ENCODE results near the gene ALPG.
"Not testable (repeated sequence)": the region's sequence is repeated elsewhere in the genome, so short reads cannot be mapped to it uniquely, and the experiment has no call there.

The ALPG gene

DNA sequence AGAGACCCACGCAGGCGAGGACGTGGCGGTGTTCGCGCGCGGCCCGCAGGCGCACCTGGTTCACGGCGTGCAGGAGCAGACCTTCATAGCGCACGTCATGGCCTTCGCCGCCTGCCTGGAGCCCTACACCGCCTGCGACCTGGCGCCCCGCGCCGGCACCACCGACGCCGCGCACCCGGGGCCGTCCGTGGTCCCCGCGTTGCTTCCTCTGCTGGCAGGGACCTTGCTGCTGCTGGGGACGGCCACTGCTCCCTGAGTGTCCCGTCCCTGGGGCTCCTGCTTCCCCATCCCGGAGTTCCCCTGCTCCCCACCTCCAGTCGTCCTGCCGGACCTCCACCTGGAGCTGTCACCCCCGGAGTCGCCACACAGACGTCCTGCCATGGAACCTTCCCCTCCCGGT is 3.0 kb downstream of the ALPG start:
- H3K36me3 ChIP-seq (ENCODE audit: insufficient read depth, low read length); H3K9me3 ChIP-seq (ENCODE audit: insufficient read depth, low read length, severe bottlenecking); ATAC-seq (ENCODE audit: insufficient read depth, low read depth); H3K9ac ChIP-seq (ENCODE audit: low read depth, low read length); DNase-seq; H3K27ac ChIP-seq (ENCODE audit: low read length); H3K4me3 ChIP-seq (ENCODE audit: low read depth in 1 of 2, low read length in 2 of 2); H2AFZ ChIP-seq (ENCODE audit: low read depth, low read length); H3K27me3 ChIP-seq (ENCODE audit: insufficient read depth, low read length, poor library complexity); H4K20me1 ChIP-seq (ENCODE audit: insufficient read depth, low read length); H3K4me2 ChIP-seq (ENCODE audit: insufficient read depth, low read length); H3K4me1 ChIP-seq (ENCODE audit: insufficient read depth, low read length); H3K79me2 ChIP-seq (ENCODE audit: insufficient read depth, low read length): not testable (repeated sequence)

DNA sequence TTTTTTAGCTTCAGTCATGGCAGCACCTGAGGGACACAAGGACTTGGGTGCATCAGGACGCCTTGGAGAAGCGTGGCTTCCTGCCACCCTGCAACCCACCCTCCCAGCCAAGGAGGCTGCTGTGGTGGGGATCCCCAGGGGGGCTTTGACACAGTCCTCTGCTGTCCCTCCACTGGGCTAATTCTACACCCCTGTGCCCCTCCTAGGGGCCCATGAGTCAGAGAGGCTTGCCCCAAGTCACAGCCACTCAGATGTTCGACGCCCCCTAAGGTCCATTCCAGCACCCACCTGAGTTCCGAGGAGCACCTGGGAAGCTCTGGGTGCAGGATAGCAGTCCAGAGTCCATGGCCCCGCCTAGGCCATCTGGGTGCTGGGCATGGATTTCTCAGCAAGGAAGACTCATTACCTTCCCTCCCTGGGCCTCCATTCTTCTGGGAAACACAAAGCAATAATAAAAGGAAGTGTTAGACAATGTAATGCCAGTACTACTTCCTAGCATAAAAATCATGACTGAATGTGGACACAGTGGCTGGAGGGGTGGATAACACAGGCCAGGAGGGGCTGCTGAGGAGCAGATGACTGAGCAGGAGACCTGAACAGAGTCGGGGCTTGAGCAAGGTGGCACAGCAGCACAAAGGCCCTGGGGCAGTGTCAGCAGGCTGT is 3.7 kb downstream of the ALPG start:
- H4K20me1 ChIP-seq (ENCODE audit: insufficient read depth, low read length), result no peaks in the 10 kb centered on the region
- DNase-seq (no peak), ATAC-seq (ENCODE audit: insufficient read depth, low read depth) (no peak)
- no peaks in the 10 kb centered on the region for H3K27me3 ChIP-seq (ENCODE audit: insufficient read depth, low read length, poor library complexity)
- H3K36me3 ChIP-seq (ENCODE audit: insufficient read depth, low read length), result no peaks in the 10 kb centered on the region
- TF ChIP-seq EZH2 (IDR thresholded peaks at IDR 0.05; ENCODE audit: borderline replicate concordance, low read depth, low read length, severe bottlenecking), result no peak
- TF ChIP-seq, protein P1, sequence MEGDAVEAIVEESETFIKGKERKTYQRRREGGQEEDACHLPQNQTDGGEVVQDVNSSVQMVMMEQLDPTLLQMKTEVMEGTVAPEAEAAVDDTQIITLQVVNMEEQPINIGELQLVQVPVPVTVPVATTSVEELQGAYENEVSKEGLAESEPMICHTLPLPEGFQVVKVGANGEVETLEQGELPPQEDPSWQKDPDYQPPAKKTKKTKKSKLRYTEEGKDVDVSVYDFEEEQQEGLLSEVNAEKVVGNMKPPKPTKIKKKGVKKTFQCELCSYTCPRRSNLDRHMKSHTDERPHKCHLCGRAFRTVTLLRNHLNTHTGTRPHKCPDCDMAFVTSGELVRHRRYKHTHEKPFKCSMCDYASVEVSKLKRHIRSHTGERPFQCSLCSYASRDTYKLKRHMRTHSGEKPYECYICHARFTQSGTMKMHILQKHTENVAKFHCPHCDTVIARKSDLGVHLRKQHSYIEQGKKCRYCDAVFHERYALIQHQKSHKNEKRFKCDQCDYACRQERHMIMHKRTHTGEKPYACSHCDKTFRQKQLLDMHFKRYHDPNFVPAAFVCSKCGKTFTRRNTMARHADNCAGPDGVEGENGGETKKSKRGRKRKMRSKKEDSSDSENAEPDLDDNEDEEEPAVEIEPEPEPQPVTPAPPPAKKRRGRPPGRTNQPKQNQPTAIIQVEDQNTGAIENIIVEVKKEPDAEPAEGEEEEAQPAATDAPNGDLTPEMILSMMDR (IDR thresholded peaks at IDR 0.05; ENCODE audit: borderline replicate concordance, extremely low read depth, low read length, poor library complexity, severe bottlenecking), result no peak
- H3K4me1 ChIP-seq (ENCODE audit: insufficient read depth, low read length), result no peaks in the 10 kb centered on the region
- H3K4me3 ChIP-seq (ENCODE audit: low read depth in 1 of 2, low read length in 2 of 2), result no peak overlapping the region
- H2AFZ ChIP-seq (ENCODE audit: low read depth, low read length), result no peak overlapping the region
- no peak overlapping the region for H3K9ac ChIP-seq (ENCODE audit: low read depth, low read length)
- H3K9me3 ChIP-seq (ENCODE audit: insufficient read depth, low read length, severe bottlenecking), result no peaks in the 10 kb centered on the region
- H3K79me2 ChIP-seq (ENCODE audit: insufficient read depth, low read length), result no peaks in the 10 kb centered on the region
- H3K4me2 ChIP-seq (ENCODE audit: insufficient read depth, low read length), result no peak overlapping the region
- no peak overlapping the region for H3K27ac ChIP-seq (ENCODE audit: low read length)

DNA sequence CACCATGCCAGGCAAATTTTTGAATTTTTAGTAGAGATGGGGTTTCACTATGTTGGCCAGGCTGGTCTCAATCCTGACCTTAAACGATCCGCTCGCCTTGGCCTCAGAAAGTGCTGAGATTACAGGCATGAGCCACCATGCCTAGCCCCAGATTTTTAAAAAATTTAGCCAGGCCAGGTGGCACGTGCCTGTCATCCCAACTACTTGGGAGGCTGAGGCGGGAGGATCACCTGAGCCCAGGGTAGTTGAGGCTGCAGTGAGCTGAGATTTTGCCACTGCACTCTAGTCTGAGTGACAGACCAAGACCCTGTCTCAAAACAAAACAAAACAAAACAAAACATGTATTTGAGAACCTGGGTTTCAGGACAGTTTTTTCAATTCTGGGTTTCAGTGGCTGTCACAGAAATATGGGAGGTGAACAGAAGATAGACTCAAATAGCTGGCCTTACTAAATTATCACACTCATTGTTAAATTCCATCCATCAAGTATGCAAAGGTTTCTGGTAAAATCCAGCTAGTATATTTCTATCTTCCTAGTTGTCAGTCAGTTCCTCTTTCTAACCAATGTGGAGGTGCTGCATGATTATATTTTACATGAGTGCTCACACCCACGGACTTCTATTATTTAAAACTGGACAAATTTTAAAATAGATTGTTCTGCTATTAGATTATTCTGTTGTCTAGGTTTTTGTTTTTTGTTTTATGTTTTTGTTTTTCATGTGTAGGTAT is 5.4 kb downstream of the ALPG start:
- H3K9me3 ChIP-seq (ENCODE audit: insufficient read depth, low read length, severe bottlenecking), result no peaks in the 10 kb centered on the region
- H3K4me1 ChIP-seq (ENCODE audit: insufficient read depth, low read length), result no peaks in the 10 kb centered on the region
- H4K20me1 ChIP-seq (ENCODE audit: insufficient read depth, low read length), result no peaks in the 10 kb centered on the region
- no peak overlapping the region for H3K4me2 ChIP-seq (ENCODE audit: insufficient read depth, low read length)
- H3K9ac ChIP-seq (ENCODE audit: low read depth, low read length), result no peak overlapping the region
- H3K36me3 ChIP-seq (ENCODE audit: insufficient read depth, low read length), result no peaks in the 10 kb centered on the region
- TF ChIP-seq, protein P1 (IDR thresholded peaks at IDR 0.05; ENCODE audit: borderline replicate concordance, extremely low read depth, low read length, poor library complexity, severe bottlenecking), result no peak
- no peak for TF ChIP-seq EZH2 (IDR thresholded peaks at IDR 0.05; ENCODE audit: borderline replicate concordance, low read depth, low read length, severe bottlenecking)
- DNase-seq, result no peak
- H3K27me3 ChIP-seq (ENCODE audit: insufficient read depth, low read length, poor library complexity), result no peaks in the 10 kb centered on the region
- ATAC-seq (ENCODE audit: insufficient read depth, low read depth), result no peak
- no peaks in the 10 kb centered on the region for H3K79me2 ChIP-seq (ENCODE audit: insufficient read depth, low read length)
- H3K27ac ChIP-seq (ENCODE audit: low read length), result no peak overlapping the region
- no peak overlapping the region for H2AFZ ChIP-seq (ENCODE audit: low read depth, low read length)
- no peak overlapping the region for H3K4me3 ChIP-seq (ENCODE audit: low read depth in 1 of 2, low read length in 2 of 2)

DNA sequence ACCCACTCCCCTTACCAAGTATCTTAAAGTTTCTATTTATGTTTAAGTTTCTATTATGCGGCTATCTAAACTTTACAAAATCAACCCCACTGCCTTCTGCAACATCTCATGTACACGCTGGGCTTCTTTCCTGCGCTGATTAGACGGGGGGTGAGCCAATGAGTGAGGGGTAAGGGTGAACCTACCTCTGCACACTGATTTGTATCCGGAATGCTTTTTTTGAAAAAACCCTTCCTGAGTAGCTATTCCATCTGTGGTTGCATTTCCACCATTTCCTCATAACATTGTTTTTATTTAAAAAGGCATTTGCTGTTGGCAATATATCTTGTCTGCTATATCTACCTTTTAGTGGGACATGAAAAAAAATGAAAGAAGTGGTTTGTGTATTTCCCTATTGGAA is 6.3 kb downstream of the ALPG start:
- no peak overlapping the region for H3K4me3 ChIP-seq (ENCODE audit: low read depth in 1 of 2, low read length in 2 of 2)
- H3K79me2 ChIP-seq (ENCODE audit: insufficient read depth, low read length), result no peaks in the 10 kb centered on the region
- no peaks in the 10 kb centered on the region for H3K27me3 ChIP-seq (ENCODE audit: insufficient read depth, low read length, poor library complexity)
- TF ChIP-seq, protein P1 (IDR thresholded peaks at IDR 0.05; ENCODE audit: borderline replicate concordance, extremely low read depth, low read length, poor library complexity, severe bottlenecking), result no peak
- no peak for TF ChIP-seq EZH2 (IDR thresholded peaks at IDR 0.05; ENCODE audit: borderline replicate concordance, low read depth, low read length, severe bottlenecking)
- H3K36me3 ChIP-seq (ENCODE audit: insufficient read depth, low read length), result no peaks in the 10 kb centered on the region
- no peaks in the 10 kb centered on the region for H3K9me3 ChIP-seq (ENCODE audit: insufficient read depth, low read length, severe bottlenecking)
- H4K20me1 ChIP-seq (ENCODE audit: insufficient read depth, low read length), result no peaks in the 10 kb centered on the region
- ATAC-seq (ENCODE audit: insufficient read depth, low read depth), result no peak
- H3K4me2 ChIP-seq (ENCODE audit: insufficient read depth, low read length), result no peak overlapping the region
- no peak overlapping the region for H3K9ac ChIP-seq (ENCODE audit: low read depth, low read length)
- no peak overlapping the region for H3K27ac ChIP-seq (ENCODE audit: low read length)
- no peak for DNase-seq
- no peak overlapping the region for H2AFZ ChIP-seq (ENCODE audit: low read depth, low read length)
- H3K4me1 ChIP-seq (ENCODE audit: insufficient read depth, low read length), result no peaks in the 10 kb centered on the region

Data from DND-41 (cell line).